OCI-LY7 (cell line): ENCODE data around the gene DOCK9.

Experiments used
- EZH2phosphoT487 ChIP-seq: fragments of 200-600 bp; sonication (generic); IDR thresholded peaks from 2 replicates; pipeline ENCODE4 v1.6.1; 2018; ENCODE audit warnings: low read depth, borderline replicate concordance, mild to moderate bottlenecking, mixed run types, antibody characterized with exemption, low read length, moderate library complexity, mixed read lengths
- TF ChIP-seq, protein P1 (sequence below): fragments of 200-600 bp; sonication (generic); conservative IDR thresholded peaks from 2 replicates; pipeline ENCODE4 v1.5.1; 2014; ENCODE audit warnings: mild to moderate bottlenecking, antibody characterized with exemption, low read length, moderate library complexity, mixed read lengths

GRCh38 chr13:99013951-99014350 lies 36.1 kb upstream of the DOCK9 start:
- TF ChIP-seq, protein P1, sequence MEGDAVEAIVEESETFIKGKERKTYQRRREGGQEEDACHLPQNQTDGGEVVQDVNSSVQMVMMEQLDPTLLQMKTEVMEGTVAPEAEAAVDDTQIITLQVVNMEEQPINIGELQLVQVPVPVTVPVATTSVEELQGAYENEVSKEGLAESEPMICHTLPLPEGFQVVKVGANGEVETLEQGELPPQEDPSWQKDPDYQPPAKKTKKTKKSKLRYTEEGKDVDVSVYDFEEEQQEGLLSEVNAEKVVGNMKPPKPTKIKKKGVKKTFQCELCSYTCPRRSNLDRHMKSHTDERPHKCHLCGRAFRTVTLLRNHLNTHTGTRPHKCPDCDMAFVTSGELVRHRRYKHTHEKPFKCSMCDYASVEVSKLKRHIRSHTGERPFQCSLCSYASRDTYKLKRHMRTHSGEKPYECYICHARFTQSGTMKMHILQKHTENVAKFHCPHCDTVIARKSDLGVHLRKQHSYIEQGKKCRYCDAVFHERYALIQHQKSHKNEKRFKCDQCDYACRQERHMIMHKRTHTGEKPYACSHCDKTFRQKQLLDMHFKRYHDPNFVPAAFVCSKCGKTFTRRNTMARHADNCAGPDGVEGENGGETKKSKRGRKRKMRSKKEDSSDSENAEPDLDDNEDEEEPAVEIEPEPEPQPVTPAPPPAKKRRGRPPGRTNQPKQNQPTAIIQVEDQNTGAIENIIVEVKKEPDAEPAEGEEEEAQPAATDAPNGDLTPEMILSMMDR: no peak
- no peak for TF ChIP-seq EZH2phosphoT487
